HTR-8/SVneo (cell line): ENCODE measurements around the gene NUDT19.
A peak's percentile ranks its signal among the peaks of the same experiment; 100 is the strongest.
"Not testable (repeated sequence)": the region's sequence is repeated elsewhere in the genome, so short reads cannot be mapped to it uniquely, and the experiment has no call there.

Experiments used
- DNase-seq: peaks from one replicate; pipeline ENCODE4 v3.0.0; 2011; ENCODE audit warnings: low spot score, mixed read lengths; ENCODE audit not compliant: insufficient read length
- FAIRE-seq: peaks from 2 replicates; lab custom pipeline; 2011; peaks lifted over from hg19 to GRCh38; lab: Jason Lieb, UNC

Gene NUDT19

DNA sequence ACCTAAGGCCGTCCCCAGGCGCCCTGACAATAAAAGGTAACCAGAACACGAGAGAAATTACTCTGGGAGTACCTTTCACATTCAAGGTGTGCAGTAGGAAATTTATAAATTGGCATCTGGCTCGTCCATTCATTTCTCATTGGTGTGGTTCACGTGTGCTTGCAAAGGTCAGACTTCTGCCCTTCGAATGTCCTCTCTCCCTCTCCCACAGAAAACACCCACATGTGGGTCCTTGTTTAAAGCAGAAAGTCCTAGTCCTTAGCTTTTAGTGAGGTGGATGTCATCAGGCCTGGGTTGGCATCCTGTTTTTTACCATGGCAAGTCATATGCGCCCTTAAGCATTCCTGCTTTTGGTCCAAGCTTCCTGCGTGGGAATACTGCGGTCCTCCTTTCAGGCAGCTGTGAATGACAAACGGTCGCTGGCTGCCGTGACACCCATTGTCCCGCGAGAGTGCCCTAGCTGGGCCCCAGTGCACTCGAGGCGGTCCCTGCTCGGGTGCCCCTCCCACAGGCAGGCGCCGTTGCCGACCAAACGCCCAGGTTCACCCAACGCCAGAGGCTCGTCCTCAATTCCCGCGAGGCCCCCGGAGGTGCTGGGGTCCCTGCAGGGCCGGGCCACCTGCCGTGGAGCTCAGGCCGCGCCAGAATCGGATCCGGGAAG lies at the start of gene NUDT19:
NUDT19 (plus strand) TSS at position 531 of the 661 bp plus-strand sequence. CDS start 140 bp downstream, outside the sequence.
- FAIRE-seq: peak; percentile 31
- peak; percentile 90 for DNase-seq

DNA sequence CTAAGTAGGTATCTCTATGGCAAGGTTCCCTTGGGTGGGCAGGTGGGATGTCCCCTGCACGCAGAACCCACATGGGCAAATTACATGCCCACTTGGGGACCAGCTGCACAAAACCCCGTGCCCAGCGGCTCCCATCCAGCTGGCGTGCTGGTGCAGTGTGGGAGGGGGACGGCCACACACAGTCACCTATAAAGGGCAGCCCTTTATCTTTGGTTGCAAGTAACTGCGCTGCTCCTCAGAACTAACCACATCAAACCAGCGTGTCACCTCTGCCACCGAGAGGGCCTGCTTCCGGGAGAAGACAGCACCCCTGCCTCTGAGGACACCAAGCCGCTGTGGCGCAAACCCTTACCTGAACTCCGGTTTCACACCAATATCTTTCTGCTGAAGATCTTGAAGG lies 48.9 kb upstream of the NUDT19 start:
- no peak for FAIRE-seq
- no peak for DNase-seq

DNA sequence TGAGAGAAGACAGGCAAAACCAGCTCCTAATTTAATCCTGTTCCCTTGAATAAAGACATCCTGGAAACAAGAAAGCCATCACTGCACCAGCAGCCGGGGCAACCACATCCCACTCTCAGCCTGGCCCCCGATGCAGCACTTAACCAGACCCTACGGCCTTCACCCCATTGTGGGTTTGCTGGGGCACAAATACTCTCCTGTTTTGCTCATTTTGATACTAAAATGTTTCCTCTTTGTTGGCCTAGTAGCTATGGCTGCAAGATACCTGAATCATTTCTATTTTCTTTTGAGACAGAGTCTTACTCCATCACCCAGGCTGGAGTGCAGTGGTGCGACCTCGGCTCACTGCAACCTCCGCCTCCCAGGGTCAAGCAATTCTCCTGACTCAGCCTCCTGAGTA lies 45.1 kb upstream of the NUDT19 start:
- DNase-seq (no peak), FAIRE-seq (no peak)

DNA sequence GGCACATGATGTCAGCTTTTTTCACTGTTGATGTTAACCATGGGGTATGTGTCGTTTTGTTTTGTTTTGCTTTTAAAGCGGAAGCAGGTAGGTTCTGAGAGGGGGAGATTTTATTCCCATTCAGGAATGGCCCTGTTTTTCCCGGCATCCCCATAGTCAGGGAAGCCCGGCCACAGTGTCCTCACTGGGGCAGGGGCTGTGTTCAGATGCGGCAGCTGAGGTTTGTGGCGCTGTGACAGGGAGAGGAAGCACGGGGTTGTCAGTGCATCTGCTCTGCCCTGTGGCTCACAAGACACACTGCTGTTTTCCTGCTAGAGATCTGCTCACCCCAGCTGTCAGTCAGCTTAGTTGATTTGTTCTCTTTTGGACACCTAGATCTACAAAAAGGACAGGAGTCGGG lies 44.3 kb upstream of the NUDT19 start:
- FAIRE-seq (no peak), DNase-seq (no peak)

DNA sequence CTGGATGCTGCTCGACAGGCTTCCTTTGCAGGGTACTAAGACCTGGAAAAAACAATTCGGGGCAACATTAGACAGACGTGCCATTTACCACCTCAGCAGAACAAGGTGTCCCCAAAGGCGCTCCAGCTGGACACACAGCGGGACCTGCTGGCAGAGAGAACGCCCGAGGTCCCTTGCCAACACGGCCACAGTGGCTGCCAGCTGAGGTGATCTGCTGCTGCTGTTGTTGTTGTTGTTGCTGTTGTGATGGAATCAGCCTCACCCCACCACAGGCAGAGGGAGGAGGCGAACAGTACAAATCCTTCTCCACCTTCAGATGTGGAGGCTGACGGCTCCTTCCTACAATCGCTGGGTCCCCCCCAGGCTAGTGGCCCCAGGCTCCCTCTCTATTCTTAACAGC lies 41.9 kb upstream of the NUDT19 start:
- DNase-seq (no peak), FAIRE-seq (no peak)

DNA sequence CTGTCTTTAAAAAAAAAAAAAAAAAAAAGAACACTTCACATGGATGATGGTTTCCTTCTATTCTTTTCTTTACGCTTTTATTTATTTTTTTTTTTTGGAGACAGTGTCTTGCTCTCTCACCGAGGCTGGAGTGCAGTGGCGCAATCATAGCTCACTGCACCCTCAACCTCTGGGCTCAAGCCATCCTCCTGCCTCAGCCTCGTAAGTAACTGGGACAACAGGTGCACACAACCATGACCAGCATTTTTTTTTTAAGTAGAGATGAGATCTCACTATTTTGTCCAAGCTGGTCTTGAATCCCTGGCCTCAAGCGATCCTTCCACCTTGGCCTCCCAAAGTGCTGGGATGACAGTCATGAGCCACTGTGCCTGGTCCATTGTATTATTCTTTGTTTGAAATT lies 41.0 kb upstream of the NUDT19 start:
- DNase-seq: no peak
- no peak for FAIRE-seq

DNA sequence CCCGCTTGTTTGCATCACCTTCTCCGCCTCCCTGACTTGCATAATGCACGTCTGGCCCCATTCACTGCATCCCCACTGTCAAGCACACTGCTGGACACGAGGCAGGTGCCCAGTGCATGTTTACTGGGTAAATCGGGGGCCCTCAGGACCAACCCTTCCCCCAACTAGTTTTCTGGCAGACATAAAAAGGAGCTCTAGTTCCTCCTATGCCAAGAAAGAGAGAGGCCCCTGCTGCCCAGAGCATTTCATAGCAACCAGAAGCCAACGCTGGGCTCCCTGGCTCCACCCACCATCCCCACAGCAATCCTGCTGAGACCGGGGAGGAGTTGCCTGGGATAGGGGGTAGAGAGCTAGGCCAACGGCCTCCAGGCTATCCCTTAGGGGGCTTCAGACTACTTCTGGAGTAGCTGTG lies 39.9 kb upstream of the NUDT19 start:
- peak; percentile 31 for DNase-seq
- FAIRE-seq: no peak

DNA sequence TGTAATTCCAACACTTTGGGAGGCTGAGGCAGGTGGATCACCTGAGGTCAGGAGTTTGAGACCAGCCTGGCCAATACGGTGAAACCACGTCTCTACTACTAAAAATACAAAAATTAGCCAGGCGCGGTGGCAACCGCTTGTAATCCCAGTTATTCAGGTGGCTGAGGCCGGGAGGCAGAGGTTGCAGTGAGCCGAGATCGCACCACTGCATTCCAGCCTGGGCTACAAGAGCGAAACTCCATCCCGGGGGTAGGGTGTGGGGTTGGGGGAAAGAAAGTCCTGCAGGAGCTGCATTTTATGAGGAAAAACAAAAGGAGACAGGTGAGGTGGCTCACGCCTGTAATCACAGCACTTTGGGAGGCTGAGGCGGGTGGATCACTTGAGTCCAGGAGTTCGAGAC lies 39.3 kb upstream of the NUDT19 start:
- not testable (repeated sequence) for FAIRE-seq, DNase-seq

DNA sequence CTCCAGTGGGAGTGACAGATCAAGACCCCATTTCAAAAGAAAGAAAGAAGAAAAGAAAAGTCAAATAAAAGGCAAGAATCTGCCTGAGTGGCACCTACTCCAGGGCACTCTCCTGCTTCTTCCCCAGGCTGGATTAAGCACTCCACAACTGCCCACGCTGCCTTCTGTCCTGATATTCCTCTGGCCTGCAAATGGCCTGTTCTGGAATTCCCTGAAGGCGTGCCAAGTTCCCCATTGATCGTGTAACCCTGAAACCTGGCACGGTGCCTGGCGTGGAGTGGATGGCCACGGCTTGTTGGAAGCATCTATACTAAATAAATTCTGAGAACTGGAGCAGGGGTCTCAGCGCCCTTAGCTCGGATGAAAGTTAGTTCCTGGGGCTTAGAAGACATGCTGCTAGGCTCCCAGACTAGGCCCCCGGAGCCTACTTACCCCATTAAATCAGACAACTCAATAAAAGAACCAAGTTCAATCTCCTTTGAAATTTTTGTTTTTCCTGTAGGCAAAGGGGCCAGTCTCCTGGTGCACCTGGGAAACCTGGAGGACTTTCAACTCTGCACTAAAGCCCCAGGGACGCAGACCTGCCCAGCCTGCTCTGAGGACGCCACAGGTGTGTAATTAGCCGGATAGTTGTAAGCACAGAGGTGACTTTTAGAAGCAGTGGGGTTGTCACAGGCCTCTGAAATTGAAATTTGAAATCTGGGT lies 38.6 kb upstream of the NUDT19 start:
- no peak for FAIRE-seq
- DNase-seq: no peak

DNA sequence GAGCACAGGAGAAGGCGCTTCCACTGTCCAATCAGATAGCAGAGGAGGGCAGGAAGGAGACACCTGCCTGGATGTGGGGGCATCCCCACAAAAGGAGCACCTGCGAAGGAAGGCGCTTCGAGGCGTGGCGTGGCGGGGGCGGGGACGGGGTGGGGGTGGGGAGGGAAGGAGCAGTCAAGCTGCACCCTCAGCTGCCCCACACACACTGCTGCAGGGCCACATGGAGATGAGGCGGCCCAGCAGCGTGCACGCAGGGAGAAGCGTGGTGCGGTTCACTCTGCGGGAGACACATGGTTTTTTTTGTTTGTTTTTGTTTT lies 38.1 kb upstream of the NUDT19 start:
- no peak for DNase-seq
- no peak for FAIRE-seq

DNA sequence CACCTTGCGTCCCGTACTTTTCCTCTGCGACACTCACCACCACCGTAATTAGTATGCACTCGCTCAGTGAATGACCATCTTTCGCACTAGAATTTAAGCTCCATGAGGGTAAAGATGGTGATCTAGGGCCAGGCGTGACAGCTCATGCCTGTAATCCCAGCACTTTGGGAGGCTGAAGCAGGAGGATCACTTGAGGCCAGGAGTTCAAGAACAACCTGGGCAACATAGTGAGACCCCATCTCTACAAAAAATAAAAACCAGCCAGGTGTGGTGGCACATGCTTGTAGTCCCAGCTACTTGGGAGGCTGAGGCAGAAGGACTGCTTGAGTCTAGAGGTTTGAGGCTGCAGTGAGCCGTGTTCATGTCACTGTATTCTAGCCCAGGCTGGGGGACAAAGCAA lies 35.2 kb upstream of the NUDT19 start:
- FAIRE-seq, DNase-seq: not testable (repeated sequence)

DNA sequence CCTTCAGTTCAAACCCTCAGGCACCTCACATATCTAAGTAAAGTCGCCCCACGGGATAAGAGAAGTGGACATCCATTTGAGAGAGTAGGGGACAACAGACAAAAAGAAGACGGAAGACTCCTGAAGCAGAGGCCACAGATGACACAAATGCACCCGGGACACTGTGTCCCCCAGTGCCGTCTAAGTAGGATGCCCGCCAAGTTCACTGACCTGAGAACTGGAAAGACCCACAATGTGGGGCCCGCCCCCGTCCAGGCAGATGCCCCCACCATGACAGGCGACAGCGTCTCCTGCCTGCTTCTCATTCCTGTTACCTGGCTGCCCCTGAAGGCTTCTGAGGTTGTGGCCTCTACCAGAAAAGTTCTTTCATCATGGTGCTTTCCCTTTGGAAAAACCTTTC lies 33.5 kb upstream of the NUDT19 start:
- DNase-seq (no peak), FAIRE-seq (no peak)

DNA sequence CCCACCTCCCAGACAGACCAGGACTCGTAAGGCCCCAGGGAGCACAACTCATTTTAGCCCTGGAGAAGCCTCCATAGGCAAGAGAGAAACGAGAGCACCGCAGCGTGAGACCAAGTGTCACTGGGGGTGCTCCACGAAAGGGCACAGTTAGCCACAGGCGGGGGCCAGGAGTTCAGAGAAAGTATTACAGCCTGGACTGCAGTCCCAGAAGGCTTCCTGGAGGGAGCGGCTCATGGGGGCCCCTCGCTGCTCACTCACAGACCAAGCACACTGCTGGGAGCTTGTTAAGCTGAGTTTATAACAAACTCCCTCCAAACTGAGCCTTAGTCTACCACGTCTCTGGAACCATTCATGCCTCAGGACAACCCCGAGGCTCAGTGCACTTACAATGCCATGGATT lies 33.1 kb upstream of the NUDT19 start:
- no peak for FAIRE-seq

DNA sequence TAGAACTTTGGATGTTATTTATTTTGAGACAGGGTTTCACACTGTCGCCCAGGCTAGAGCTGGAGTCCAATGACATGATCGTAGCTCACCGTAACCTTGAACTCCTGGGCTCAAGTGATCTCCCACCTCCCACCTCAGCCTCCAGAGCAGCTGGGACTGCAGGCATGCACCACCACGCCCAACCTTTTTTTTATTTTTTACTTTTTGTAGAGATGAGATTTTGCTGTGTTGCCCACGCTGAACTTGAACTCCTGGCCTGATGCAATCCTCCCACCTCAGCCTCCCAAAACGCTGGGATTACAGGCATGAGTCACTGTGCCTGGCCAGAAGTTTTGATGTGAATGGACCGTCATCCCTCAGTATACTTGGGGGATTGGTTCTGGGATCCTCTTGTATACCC lies 30.3 kb upstream of the NUDT19 start:
- FAIRE-seq: no peak

More for the DNA sequence above, 33.1 kb upstream of the NUDT19 start:
- no peak for DNase-seq

DNA sequence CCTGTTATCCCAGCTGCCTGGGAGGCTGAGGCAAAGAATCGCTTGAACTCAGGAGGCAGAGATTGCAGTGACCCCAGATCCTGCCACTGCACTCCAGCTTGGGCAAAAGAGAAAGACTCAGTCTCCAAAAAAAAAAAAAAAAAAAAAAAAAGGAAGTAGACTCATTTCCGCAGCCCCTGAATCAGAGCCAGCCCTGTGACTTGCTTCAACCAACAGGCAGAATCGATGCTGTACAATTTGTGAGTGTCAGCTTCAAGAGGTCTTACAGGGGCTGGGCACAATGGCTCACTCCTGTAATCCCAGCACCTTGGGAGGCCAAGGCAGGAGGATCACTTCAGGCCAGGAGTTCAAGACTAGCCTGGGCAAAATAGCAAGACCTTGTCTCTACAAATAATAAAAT lies 29.4 kb upstream of the NUDT19 start:
- DNase-seq (no peak), FAIRE-seq (no peak)

More for the DNA sequence above, 30.3 kb upstream of the NUDT19 start:
- no peak for DNase-seq

DNA sequence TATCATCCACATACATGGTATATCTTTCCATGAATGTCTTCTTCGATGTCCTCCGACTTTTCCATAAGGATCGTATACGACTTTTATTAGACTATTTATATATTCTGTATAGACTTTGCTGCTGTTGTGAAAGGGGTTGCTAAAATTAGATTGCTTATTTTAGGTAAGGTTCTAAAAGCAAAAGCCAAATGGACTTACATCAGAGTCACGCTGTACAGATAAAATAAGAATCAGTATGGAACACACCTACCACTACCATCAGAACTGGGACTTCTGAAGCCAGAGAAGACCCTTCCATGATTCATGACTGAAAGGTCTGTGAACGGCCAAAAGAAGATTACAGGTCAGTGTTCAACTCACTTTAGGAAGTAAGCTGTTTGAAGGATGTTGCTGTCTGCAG lies 25.5 kb upstream of the NUDT19 start:
- no peak for FAIRE-seq
- DNase-seq: no peak

DNA sequence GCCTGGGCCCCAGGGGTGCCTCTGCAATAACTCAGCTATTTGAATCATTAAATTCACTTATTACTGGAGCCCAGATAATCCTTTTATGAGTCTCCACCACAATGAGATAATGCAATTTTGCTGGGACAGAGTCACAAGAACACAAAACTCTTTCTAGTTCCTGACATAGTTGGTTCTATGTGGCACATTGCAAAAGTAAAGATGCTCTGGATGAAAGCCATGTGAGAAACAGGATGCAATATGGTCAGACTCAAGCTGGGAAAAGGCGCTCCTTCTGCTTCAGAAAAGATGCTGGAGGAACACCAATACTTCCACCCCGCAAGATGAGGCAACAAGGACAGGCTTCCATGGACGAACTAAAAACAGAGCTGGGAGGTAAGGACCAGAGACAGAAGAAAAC lies 22.3 kb upstream of the NUDT19 start:
- FAIRE-seq (no peak), DNase-seq (no peak)

DNA sequence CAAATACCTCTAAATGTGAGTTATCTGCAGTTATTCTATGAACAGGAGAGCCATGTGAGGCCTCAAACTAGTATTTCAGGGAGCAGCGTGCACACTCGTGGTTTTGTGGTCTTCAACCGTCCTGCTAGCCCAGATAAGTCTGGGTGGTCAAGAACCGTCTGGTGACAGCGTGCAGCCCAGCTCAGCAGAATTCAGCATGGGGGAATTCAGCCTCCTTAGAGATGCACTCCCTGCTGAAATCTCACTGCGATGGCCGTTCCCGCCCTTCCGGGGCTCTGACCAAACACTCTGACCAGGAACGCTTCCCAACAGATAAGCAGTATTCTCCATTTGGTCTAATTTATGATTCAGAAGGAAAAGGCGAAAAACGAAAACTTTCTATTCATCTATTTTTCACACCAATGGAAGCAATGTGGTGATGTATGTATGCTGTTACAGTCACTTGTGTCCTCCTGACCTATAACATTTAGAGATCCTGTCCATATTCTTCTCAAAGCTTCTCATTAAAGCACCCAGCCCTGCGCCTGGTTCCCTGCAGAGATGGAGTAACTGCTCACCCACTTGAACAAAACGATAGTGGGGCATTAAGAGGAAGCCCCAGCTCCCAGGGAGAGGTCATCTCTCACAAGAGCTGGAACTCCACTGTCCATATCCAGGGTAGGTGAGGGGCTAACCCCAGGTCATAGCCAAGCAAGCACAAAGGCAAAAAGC lies 19.6 kb upstream of the NUDT19 start:
- DNase-seq (no peak), FAIRE-seq (no peak)

DNA sequence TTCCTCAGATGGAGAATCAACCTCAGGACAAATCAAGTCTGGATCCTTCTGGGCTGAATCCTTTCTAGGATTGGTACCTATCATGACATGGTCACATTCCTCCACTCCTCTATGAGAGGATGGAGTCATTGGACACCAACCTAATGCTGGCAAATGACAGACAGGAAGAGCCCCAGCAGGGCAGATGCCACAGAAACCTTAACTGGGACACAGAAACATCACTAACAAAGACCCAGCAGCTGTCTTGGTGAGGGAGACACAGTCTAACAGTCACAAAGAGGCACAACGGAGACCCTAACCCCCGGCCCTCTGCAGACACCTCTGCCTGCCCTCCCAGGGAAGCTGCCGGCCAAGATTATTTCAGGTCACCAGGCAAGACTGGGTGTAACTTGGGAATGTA lies 18.8 kb upstream of the NUDT19 start:
- DNase-seq: no peak
- FAIRE-seq: no peak

DNA sequence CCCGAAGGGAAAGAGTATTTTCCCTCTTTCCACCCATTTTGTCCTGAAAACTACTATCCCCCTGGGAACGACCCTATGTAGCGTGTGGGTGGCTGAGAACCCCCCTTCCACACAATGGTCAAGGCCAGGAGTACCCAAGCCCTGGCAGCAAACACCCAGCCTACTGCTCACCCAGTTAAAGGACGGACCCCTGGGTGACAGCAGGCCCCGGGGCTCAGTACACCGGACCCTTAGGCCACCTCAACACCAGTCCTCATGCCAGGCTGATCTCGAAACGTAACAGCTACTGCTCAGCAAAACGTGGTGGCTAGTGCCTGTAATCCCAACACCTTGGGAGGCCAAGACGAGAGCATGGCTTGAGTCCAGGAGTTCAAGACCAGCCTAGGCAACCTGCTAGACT lies 18.0 kb upstream of the NUDT19 start:
- no peak for DNase-seq
- no peak for FAIRE-seq

DNA sequence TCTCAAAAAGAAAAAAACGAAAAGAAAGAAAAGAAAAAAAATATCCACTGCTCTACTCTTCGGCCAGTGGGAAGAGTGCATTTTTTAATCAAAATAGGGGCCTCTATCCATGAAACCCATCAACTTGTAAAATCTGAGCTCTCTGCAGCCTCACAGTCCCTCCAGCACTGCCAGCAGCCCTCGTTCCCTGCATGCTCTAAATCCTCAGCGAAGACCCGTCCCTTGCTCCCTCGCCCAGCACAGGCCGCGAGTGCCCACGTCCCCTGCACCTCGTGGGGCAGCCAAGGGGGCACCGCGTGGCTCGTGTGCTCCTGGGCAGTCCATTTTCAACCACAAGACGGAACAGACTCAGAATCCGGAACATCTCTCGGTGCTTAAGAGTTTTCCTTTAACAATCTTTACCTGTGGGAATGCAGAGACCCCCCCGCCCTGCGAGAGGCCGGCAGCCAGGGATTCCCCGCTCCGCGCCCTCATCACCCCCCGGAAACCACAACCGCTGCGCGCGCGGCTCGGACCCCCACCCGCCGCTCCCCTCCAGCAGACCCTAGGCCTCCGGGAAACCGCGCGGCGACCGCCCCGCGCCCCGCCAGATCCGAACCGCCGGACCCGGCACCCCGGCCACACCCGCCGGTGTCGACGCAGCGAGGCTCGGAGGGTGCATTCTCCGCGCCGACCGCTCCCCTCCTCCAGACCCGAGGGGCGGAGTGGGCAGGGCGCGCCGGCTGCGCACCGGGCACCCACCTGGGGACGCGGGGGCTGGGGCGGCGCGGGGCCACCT lies 17.3 kb upstream of the NUDT19 start:
- FAIRE-seq: no peak
- no peak for DNase-seq
